HG02973 (cell line): ENCODE measurements around the gene KLK8.

ENCODE experiments used
- ATAC-seq: cut with Tn5 transposase; IDR thresholded peaks from one replicate; pipeline ENCODE4 v1.9.1; 2021; ENCODE audit warnings: moderate library complexity; ENCODE audit not compliant: unreplicated experiment

The KLK8 gene, protein sequence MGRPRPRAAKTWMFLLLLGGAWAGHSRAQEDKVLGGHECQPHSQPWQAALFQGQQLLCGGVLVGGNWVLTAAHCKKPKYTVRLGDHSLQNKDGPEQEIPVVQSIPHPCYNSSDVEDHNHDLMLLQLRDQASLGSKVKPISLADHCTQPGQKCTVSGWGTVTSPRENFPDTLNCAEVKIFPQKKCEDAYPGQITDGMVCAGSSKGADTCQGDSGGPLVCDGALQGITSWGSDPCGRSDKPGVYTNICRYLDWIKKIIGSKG

DNA sequence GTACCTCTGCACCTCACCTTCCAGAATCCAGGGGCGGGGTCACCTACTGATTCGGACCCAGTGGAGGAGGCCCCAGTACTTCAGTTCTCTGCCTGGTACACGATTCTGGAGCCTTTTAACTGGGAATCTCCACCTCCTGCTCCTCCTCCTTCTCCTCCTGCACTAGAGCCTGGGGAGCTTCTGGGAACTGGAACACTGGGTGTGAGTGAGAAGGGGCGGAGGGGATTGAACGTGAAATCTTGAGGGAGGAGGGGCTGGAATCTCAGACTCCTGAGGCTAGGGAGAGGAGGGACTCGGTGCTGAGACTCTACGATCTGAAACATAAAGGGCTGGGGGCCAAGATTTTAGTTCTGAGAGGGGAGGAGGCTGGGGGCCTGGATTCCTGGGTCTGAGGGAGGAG lies at the start of gene KLK8:
Gene KLK8 (minus strand): TSS at position 90 of the 400 bp plus-strand sequence. CDS start 437 bp downstream, outside the sequence.
- no peak for ATAC-seq

DNA sequence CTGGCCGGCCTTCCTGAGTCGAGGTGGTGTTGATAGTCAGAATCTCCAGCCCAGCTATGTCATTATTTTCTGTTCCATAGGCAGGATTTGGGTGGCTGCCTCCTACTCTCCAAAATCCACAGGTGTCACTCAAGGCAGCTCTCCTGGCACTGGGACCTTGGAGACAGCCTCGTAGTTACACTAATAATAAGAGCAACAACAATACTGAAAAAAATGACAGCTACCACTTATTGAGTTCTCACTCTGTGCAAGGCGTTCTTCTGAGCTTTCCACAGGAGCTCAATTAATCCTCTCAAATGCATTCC lies 45.6 kb upstream of the KLK8 start:
- no peak for ATAC-seq

DNA sequence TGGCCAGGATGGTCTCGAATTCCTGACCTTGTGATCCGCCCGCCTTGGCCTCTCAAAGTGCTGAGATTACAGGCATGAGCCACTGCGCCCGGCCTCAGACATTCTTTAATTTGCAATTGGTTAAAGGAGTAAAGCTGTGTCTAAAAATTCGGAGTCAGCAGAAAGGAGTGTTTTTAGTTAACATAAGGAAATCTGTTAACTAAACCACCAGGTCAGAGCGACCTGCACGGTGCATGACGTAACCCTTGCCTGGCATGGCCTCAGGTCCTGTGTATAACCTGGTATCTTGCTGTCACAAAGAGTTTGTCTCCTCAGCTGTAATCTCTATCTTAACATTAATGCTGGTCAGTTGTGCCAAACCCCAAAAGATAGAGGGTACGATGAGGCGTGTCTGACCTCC lies 42.9 kb upstream of the KLK8 start:
- no peak for ATAC-seq

DNA sequence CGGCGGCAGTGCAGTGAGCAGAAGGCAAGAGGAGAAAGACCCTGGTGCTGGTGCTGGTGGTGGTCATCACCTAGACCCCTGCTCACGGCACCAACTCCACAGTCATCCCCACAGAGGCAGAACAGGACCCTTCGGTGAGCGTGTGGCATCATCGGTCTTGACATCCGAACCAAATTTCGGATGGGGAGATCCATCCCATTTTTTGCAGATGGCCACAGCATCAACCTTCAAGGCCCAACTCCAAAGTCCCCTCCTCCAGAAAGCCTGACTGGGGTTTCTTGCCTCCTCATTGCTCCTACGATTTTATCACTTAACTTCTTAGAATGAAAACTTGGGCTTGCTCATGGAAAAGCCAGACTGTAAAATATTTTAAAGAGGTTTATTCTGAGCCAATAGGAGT lies 42.1 kb upstream of the KLK8 start:
- no peak for ATAC-seq

DNA sequence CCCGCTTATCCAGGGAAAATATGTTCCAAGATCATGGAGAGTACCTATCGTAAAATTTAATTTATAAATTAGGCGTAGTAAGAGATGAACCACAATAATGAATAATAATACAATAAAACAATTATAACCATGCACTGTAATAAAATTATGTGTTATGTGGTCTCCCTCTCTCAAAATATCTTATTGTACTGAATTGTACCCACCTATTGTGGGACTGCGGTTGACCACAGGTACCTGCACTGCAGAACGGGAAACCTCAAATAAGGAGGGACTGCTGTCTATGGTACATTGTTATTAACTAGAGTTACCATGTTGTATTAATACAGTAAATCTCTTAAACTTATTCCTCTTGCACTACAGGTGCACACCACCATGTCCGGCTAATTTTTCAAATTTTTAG lies 38.7 kb upstream of the KLK8 start:
- no peak for ATAC-seq

DNA sequence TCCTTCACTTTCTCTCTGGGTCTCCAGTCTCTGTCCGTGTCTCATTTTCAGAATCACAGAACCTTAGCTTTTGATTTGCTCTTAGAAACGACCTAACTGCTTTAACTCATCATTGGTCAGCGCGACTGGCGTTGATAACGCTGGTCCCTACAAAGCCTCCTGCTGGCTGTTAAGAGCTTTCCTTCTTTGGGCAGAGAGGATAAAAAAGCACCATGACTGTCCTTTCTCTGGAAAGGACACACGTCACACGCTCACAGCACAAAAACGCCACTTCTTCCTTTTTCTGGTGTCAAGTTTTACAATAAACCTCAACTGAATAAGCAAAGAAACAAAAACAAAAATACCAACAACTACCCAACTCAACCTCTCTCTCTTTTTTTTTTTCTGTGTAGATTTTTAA lies 35.1 kb upstream of the KLK8 start:
- ATAC-seq, result no peak

DNA sequence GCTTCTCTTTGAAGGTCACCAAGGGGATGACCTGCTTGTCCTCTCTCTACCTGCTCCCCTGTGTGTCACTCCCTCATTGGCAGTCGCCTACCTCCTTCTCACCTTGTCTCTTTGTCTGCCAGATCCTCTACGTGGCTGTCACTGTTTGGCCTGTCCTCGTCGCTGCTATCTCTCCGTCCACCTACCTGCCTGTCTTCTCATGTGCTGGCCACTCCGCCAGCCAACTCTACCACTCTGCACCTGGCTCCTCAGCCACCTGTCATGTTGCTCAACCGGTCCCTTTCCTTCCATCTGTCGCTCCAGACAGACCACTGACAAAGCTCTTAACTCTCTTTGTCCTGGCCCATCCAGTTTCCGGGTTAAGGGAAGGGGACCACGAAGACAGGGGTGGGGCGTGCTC lies 33.3 kb upstream of the KLK8 start, which contains the start of gene KLK12:
Gene KLK12 (minus strand): TSS at position 299 of the 400 bp plus-strand sequence. CDS start 381 bp downstream, outside the sequence.
- ATAC-seq, result no peak

- no peak for ATAC-seq
Observed at GRCh38 chr19:51031880-51032225, 30.4 kb upstream of the KLK8 start.

DNA sequence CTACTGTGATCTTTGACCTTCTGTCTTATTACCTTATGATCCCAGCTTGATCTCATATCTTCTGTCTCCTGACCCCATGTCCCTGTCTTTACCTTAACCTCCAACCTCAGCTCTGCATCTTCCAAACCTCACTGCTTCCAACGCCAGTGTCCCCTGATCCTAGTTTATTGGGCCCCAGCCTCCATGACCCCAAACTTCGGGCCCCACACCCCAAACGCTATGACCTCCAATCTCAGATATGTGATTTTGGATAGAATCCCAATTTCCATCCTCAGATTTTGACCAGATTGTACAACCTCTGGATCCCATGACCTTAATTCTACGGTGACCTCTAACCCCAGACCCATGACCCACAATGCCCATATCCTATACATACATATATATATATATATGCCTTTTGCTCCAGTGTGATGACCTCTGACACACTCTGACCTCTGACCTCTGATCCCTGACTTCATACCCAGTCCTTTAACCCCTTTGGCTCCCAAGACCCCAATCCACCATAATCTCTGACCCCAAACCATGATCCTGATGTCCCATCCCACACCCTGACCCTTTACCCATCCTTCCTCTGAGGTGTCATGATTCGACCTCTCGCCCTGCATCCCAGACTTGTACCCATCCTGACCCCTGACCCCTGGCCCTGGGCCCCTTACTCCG lies 29.9 kb upstream of the KLK8 start:
- ATAC-seq, result no peak

DNA sequence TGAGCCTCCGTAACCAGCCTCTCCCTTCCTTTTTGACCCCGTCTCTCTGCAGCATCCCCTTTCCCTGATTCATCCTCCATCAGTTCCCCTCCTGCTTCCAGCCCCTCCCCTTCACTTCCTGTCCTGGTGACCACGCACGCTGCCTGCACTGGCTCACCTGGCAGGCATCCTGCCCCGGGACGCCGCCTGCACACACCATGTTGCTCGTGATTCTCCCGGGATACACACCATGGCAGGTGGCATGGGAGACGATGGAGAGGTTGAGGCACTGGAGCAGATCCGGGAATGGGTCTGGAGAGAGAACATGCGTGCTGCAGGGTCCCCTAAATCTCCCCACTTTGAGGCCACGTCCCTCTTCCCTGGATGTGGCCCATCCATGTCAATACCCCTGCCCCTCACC lies 29.2 kb upstream of the KLK8 start:
- no peak for ATAC-seq

DNA sequence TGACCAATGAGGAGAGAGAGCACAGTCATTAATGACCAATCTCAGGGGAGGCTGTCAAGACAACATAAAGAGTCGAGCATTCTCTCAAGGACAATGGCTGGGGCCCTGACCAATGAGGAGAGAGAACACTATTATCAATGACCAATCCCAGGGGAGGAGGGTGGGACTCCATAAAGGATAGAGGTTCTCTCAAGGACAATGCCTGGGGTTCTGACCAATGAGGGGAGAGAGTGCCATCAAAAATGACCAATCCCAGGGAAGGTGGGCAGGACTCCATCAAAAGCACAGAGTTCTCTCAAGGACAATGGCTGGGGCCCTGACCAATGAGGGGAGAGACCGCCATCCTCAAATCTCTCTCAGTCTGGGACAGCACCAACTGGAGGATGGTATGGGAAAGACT lies 28.3 kb upstream of the KLK8 start:
- no peak for ATAC-seq

GRCh38 chr19:51027873-51028272 lies 26.5 kb upstream of the KLK8 start:
- ATAC-seq, result no peak

- ATAC-seq, result no peak
Observed at GRCh38 chr19:51027126-51027806, 25.9 kb upstream of the KLK8 start.

DNA sequence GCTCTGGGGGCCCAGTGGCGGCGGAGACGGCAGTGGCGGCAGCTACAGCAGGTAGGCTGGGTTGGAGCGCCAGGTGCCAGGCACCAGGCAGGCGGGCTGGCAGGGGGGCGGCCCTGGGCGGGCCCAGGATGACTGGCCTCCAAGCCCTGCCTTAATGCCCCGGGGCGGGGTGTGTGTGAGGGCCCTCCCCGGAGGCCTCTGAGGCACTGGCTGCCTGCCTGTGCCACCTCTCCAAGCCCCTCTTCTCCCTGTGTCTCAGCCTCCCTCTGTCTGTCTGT lies 25.1 kb upstream of the KLK8 start, which contains the start of gene KLK11:
Gene KLK11 (minus strand): TSS at position 63 of the 278 bp plus-strand sequence. CDS start 985 bp downstream, outside the sequence.
- no peak for ATAC-seq

DNA sequence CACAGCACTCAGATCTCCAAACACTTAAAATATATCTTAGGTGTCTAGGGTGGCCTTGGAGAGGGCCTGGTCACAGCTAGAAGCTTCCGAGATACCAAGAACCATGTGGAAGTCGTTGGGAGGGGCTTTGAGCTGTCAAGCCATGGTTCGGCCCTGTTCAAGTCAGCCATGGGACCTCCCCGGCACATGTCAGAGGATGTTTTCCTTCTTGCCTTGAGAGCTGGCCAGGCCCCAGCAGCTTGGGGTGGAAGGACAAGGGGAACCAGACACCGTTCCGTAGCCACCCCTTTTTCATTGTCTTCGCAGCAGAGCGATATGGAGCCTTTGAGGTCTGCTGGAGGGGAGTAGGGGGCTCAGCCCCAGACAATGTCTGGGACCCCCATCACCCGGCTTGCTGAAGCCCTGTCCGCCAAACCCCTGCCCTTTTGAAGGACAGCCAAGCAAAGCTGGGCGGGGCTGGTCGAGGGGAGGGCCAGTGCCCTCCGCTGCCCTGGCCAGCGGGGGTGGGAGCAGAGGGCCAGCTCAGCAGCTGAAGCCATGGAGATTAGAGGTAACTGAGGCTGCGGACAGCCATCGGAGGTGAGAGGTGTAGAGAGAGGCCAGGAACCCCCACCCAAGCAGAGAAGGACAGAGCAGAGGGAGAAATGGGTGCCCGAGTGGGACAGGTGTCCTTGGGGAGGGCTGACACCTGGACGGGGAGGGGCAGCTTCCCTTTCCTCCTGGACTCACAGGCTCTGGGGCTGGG lies 24.6 kb upstream of the KLK8 start:
- no peak for ATAC-seq

- no peak for ATAC-seq
Observed at GRCh38 chr19:51025401-51025800, 24.0 kb upstream of the KLK8 start.

DNA sequence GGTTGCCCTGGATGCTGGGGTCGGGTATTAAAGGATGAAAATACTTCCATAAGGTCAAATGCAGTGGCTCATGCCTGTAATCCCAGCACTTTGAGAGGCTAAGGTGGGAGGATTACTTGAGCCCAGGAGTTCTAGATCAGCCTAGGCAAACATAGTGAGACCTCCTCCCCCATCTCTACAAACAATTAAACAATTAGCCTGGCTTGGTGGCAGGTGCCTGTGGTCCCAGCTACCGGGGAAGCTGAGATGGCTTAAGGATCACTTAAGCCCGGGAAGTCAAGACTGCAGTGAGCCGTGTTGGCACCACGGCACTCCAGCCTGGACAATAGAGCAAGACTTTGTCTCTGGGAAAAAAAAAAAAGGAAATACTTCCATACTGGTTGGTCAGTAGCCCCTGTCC lies 23.5 kb upstream of the KLK8 start:
- no peak for ATAC-seq

GRCh38 chr19:51023946-51024345 lies 22.5 kb upstream of the KLK8 start:
- ATAC-seq, result no peak

DNA sequence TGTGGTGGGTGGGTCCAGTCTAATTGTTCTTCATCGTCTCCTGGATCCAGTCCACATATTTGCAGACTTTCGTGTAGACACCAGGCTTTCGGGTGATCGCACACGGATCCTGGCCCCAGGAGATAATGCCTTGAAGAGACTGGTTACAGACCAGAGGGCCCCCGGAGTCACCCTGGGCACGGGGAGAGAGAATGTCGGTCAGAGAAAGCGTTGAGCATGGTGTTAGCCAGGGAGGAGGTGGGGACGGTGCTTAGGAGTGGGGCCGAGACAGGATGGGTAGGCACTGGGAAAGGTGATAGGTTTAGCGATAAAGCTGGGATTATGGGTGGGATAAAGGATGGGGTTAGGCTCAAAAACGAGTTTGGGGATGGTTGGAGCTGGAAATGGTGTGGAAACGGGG lies 21.1 kb upstream of the KLK8 start:
- ATAC-seq, result no peak

GRCh38 chr19:51020988-51021651 lies 19.7 kb upstream of the KLK8 start:
- ATAC-seq, result no peak

DNA sequence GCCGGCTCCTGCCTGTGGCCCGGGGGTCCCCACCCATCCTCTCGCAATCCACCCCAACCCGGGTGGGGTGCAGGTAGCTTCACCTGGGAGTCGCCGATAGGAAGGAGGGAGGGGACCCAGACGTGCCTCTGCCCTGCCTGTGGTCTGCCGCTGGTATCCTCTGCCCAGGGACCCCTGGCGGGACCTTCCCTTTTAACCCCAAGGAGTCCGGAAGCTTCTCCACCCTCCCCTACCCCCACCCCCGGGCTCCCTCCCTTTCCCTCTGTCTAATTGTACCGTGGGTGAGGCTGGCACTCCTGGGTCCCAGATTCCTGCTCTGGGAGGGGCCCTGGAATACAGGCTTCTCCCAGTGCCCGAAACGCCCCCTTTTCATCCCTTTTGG lies 18.1 kb upstream of the KLK8 start, which contains the start of gene KLK10:
Gene KLK10 (minus strand): TSS at position 166 of the 382 bp plus-strand sequence. CDS start 579 bp downstream, outside the sequence.
- ATAC-seq, result no peak
